HepG2 (cell line): ENCODE measurements around the gene ATP8B1. TPM values are rescaled to one million over a fixed set of nuclear protein-coding genes. Genes with fewer than 3 reads are reported as not detected.

ENCODE experiments used
- AKAP8 ChIP-seq: sonication (generic); formaldehyde crosslinking; IDR thresholded peaks from 2 replicates; pipeline ENCODE4 v1.5.1; 2020; ENCODE audit warnings: mild to moderate bottlenecking, missing genetic modification reagents
- CAMTA2 ChIP-seq: sonication (generic); formaldehyde crosslinking; IDR thresholded peaks from 2 replicates; pipeline ENCODE4 v1.4.0; 2020; ENCODE audit warnings: mild to moderate bottlenecking, missing genetic modification reagents, borderline replicate concordance
- DNMT3B ChIP-seq: conservative IDR thresholded peaks from 2 replicates; pipeline ENCODE4 v1.6.1; 2016; ENCODE audit warnings: missing biosample characterization, control low read depth
- ELK4 ChIP-seq: sonication (generic); formaldehyde crosslinking; IDR thresholded peaks from 2 replicates; pipeline ENCODE4 v1.9.0; 2021; ENCODE audit warnings: missing genetic modification reagents, borderline replicate concordance
- EP300 ChIP-seq, 3 experiments: sonication (generic) in 1 of 3; formaldehyde crosslinking in 1 of 3; IDR thresholded peaks; 2 replicates each; pipeline versions ENCODE4 v1.5.1 to v1.6.1; 2011 to 2020; ENCODE audit warnings: low read depth in 2 of 3, low read length in 2 of 3, borderline replicate concordance in 1 of 3, improper control_type of control experiment in 1 of 3, mild to moderate bottlenecking in 1 of 3, missing genetic modification reagents in 1 of 3, moderate library complexity in 1 of 3
- HNRNPK ChIP-seq: fragments of 200-400 bp; formaldehyde crosslinking; IDR thresholded peaks from 2 replicates; pipeline ENCODE4 v1.6.1; 2018; ENCODE audit warnings: low read length, low read depth, moderate library complexity, mild to moderate bottlenecking; ENCODE audit not compliant: poor library complexity, severe bottlenecking
- HNRNPL ChIP-seq: fragments of 200-400 bp; formaldehyde crosslinking; IDR thresholded peaks from 2 replicates; pipeline ENCODE4 v1.6.1; 2017; ENCODE audit warnings: mild to moderate bottlenecking, low read depth, low read length
- JARID2 ChIP-seq: sonication (generic); formaldehyde crosslinking; IDR thresholded peaks from 2 replicates; pipeline ENCODE4 v1.8.1; 2023; ENCODE audit warnings: missing genetic modification reagents, inconsistent platforms; ENCODE audit not compliant: insufficient replicate concordance
- KAT7 ChIP-seq: IDR thresholded peaks from 2 replicates; pipeline ENCODE4 v1.6.1; 2018; ENCODE audit warnings: borderline replicate concordance, missing compliant biosample characterization
- KDM3A ChIP-seq: IDR thresholded peaks from 2 replicates; pipeline ENCODE4 v1.6.1; 2018; ENCODE audit warnings: low read depth, missing compliant biosample characterization
- LBX2 ChIP-seq: sonication (generic); formaldehyde crosslinking; IDR thresholded peaks from 2 replicates; pipeline ENCODE4 v1.5.0; 2020; ENCODE audit warnings: missing genetic modification reagents, mild to moderate bottlenecking, borderline replicate concordance
- NKX3-1 ChIP-seq: sonication (generic); formaldehyde crosslinking; IDR thresholded peaks from 2 replicates; pipeline ENCODE4 v1.5.0; 2020; ENCODE audit warnings: missing genetic modification reagents
- NPAS2 ChIP-seq: sonication (generic); formaldehyde crosslinking; IDR thresholded peaks from 2 replicates; pipeline ENCODE4 v1.8.0; 2022; ENCODE audit warnings: mild to moderate bottlenecking, missing genetic modification reagents, borderline replicate concordance
- ZBTB1 ChIP-seq: sonication (generic); formaldehyde crosslinking; IDR thresholded peaks from 2 replicates; pipeline ENCODE4 v1.4.0; 2020; ENCODE audit warnings: missing genetic modification reagents, borderline replicate concordance
- ZBTB26 ChIP-seq: IDR thresholded peaks from 2 replicates; pipeline ENCODE4 v1.6.1; 2016; ENCODE audit warnings: missing compliant biosample characterization, missing genetic modification reagents, borderline replicate concordance
- ZNF12 ChIP-seq: sonication (generic); formaldehyde crosslinking; IDR thresholded peaks from 2 replicates; pipeline ENCODE4 v1.5.0; 2020; ENCODE audit warnings: missing genetic modification reagents
- ZNF446 ChIP-seq: sonication (generic); formaldehyde crosslinking; IDR thresholded peaks from 2 replicates; pipeline ENCODE4 v1.5.0; 2020; ENCODE audit warnings: mild to moderate bottlenecking, missing genetic modification reagents
- ZNF451 ChIP-seq: sonication (generic); formaldehyde crosslinking; IDR thresholded peaks from 2 replicates; pipeline ENCODE4 v1.5.0; 2020; ENCODE audit warnings: mild to moderate bottlenecking, missing genetic modification reagents
- ZSCAN21 ChIP-seq: sonication (generic); formaldehyde crosslinking; IDR thresholded peaks from 2 replicates; pipeline ENCODE4 v1.8.0; 2022; ENCODE audit warnings: mild to moderate bottlenecking, missing genetic modification reagents, moderate library complexity, borderline replicate concordance
- ZUFSP ChIP-seq: sonication (generic); formaldehyde crosslinking; IDR thresholded peaks from 2 replicates; pipeline ENCODE4 v1.9.0; 2021; ENCODE audit warnings: missing genetic modification reagents, mild to moderate bottlenecking, borderline replicate concordance
- polyA plus RNA-seq, 8 experiments: library from polyadenylated mRNA; depleted of rRNA in 3 of 8; stranded (reverse) in 7 of 8; unstranded in 1 of 8; fragments of >200 nt; fragmentation: Illumina TruSeq in 4 of 8; extraction: Trizol in 4 of 8; gene quantifications; 2 replicates each; pipeline versions ENCODE4 v1.2.1 to v1.2.3, GENCODE V29; 2011 to 2016; ENCODE audit warnings: low read depth in 4 of 8, missing spikeins in 1 of 8, mixed read lengths in 1 of 8; ENCODE audit not compliant: insufficient read depth in 1 of 8
- total RNA-seq, 5 experiments: library from RNA; depleted of rRNA; stranded (reverse); fragments of >200 nt; fragmentation: Illumina TruSeq; extraction: Trizol; gene quantifications; 2 replicates each; pipeline ENCODE4 v1.2.3, GENCODE V29; 2016; ENCODE audit warnings: low read depth in 1 of 5
- TF ChIP-seq, protein P1 (sequence below): sonication (generic); formaldehyde crosslinking; IDR thresholded peaks from 2 replicates; pipeline ENCODE4 v1.4.0; 2020; ENCODE audit warnings: mild to moderate bottlenecking, missing genetic modification reagents
- TF ChIP-seq, protein P2 (sequence below): sonication (generic); formaldehyde crosslinking; IDR thresholded peaks from 2 replicates; pipeline ENCODE4 v1.8.1; 2023; ENCODE audit warnings: mild to moderate bottlenecking, moderate library complexity, missing genetic modification reagents

The ATP8B1 gene
- total and polyA plus RNA-seq, 2 of the 13 experiments (the other 11 are each of a cell fraction or from before 2014, with no cell fraction given) = 2.8 to 4.0 TPM

DNA sequence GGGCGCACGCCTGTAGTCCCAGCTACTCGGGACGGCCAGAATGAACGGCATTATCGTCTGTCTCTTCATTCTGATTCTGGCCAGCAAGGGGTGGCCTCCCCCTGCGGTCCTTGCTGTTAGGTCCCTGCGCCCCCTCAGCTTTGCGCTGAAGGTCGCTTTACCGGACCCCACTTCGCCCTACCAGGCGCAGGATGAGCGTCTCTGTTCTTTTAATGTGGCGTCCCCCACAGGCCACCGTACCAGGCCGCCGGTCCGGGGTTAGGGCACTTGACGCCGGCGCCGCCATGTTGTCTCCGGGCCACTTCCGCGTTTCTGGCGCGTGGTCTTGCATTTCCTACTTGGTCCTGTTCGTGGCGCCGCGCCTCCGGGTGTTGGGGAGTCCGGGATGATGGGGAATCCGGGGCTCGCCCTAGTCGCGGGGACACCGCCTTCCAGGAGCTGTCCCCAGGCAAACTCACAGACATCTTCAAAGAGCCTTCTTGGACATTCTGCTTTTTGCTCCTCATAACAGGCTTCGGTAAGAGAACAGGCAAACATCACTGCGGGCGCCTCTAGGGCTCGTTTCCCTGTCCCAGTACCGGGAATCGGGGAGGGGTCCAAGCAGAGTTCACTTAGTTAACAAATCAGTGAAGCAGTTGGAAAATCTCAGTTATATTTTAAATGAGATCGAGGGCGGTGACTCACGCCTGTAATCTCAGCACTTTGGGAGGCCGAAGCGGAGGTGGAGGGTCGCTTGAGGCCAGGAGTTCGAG is 172.9 kb downstream of the ATP8B1 start (continued):
- TF ChIP-seq HNRNPL (peak; percentile 71), KAT7 (peak; percentile 78), HNRNPK (no peak), NPAS2 (CRISPR knock-in tag) (no peak), ZUFSP (CRISPR knock-in tag) (no peak), ZNF446 (CRISPR knock-in tag) (no peak), CAMTA2 (CRISPR knock-in tag) (no peak), JARID2 (CRISPR knock-in tag) (no peak), NKX3-1 (0 out of 2 replicates have a peak, but pooled peaks have one; percentile 82), ZNF12 (CRISPR knock-in tag) (no peak), DNMT3B (CRISPR knock-in tag) (no peak), ZNF451 (CRISPR knock-in tag) (no peak), LBX2 (no peak), ZBTB1 (CRISPR knock-in tag) (no peak), ZSCAN21 (CRISPR knock-in tag) (no peak; the same call in 1 of the 2 replicates), ELK4 (CRISPR knock-in tag) (no peak), ZBTB26 (CRISPR knock-in tag) (peak; percentile 15; the same call in 1 of the 2 replicates), KDM3A (CRISPR knock-in tag) (peak; percentile 65; the same call in 1 of the 2 replicates), AKAP8 (0 out of 2 replicates have a peak, but pooled peaks have one; percentile 30), EP300 (IDR thresholded peaks at IDR 0.05; ENCODE audit: low read depth in 2 of 2, low read length in 2 of 2) (no peak), EP300 (CRISPR knock-in tag; IDR thresholded peaks at IDR 0.05; ENCODE audit: borderline replicate concordance) (no peak)
- TF ChIP-seq, protein P1, sequence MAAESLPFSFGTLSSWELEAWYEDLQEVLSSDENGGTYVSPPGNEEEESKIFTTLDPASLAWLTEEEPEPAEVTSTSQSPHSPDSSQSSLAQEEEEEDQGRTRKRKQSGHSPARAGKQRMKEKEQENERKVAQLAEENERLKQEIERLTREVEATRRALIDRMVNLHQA (CRISPR knock-in tag) = no peak
- TF ChIP-seq, protein P2, sequence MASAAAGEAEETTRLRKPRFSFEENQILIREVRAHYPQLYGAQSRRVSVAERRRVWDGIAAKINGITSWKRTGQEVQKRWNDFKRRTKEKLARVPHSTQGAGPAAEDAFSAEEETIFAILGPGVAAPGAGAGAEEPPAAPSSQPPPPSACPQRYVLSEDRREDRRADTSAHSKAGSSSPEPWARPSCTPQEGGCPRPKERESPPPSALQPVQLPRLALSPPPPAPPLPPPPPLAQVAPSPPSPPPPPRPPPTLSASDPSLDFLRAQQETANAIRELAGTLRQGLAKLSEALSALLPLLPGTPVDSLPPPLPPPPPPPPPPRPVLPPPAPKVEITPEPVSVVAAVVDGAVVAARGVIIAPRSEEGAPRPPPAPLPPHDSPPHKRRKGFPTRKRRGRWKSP (CRISPR knock-in tag) = peak; percentile 46; the same call in 1 of the 2 replicates
